H1 (cell line): Measurements from ENCODE around the gene TLCD5. TPM values are rescaled to one million over a fixed set of nuclear protein-coding genes. Genes with fewer than 3 reads are reported as not detected.

Experiments
- ATF3 ChIP-seq: IDR thresholded peaks from 2 replicates; pipeline ENCODE4 v1.6.1; 2011; ENCODE audit warnings: low read depth, mild to moderate bottlenecking, low read length; ENCODE audit not compliant: insufficient read depth
- CTBP2 ChIP-seq: IDR thresholded peaks from 2 replicates; pipeline ENCODE4 v1.7.0; 2011; ENCODE audit warnings: borderline replicate concordance, mild to moderate bottlenecking, moderate library complexity, mixed read lengths, low read length; ENCODE audit not compliant: insufficient read depth, insufficient read length
- HDAC2 ChIP-seq, 2 experiments: fragments of 300-600 bp in 1 of 2; sonication (generic) in 1 of 2; IDR thresholded peaks; 2 replicates each; pipeline ENCODE4 v1.6.1; 2011 to 2012; ENCODE audit warnings: low read depth in 2 of 2, low read length in 2 of 2, mild to moderate bottlenecking in 2 of 2, moderate library complexity in 2 of 2, borderline replicate concordance in 1 of 2, inconsistent platforms in 1 of 2
- SAP30 ChIP-seq: fragments of 300-600 bp; sonication (generic); IDR thresholded peaks from 2 replicates; pipeline ENCODE4 v1.7.1; 2012; ENCODE audit warnings: low read length, moderate library complexity, mild to moderate bottlenecking, inconsistent platforms; ENCODE audit not compliant: insufficient read depth, insufficient replicate concordance
- polyA plus RNA-seq, 7 experiments: library from polyadenylated mRNA; depleted of rRNA in 3 of 7; stranded (reverse) in 5 of 7; unstranded in 2 of 7; fragments of >200 nt in 5 of 7; fragments of 200-250 nt in 2 of 7; gene quantifications; 1 replicate in 5 of 7; 2 replicates in 1 of 7; 4 replicates in 1 of 7; pipeline versions ENCODE4 v1.2.1 to v1.2.3, GENCODE V29; 2011 to 2013; ENCODE audit warnings: missing spikeins in 2 of 7, mixed read lengths in 2 of 7
- total RNA-seq: library from RNA; stranded (reverse); fragmentation: NEBNext Ultra II Directional; extraction: Animal tissue kit (Norgen Biotek cat#: 25700); gene quantifications from 2 replicates; pipeline ENCODE4 v1.2.1, GENCODE V29; 2021

The TLCD5 gene
- total and polyA plus RNA-seq, 2 of the 8 experiments (the other 6 are each of a cell fraction or from before 2014, with no cell fraction given) = 9.5 to 10.1 TPM

- TF ChIP-seq CTBP2 (no peak), ATF3 (no peak), SAP30 (no peak), HDAC2 (IDR thresholded peaks at IDR 0.05; ENCODE audit: borderline replicate concordance in 1 of 2, low read depth in 2 of 2, low read length in 2 of 2) (no peak)
Observed at GRCh38 chr11:120326845-120327281, 1.8 kb downstream of the TLCD5 start (continued).
